ENCODE measurements around the gene PRKCZ.

- no peak for TF ChIP-seq CTCF (IDR thresholded peaks at IDR 0.05)
- no peak for TF ChIP-seq POLR2A (IDR thresholded peaks at IDR 0.05)
Observed at GRCh38 chr1:2054560-2054959, 4.3 kb downstream of the PRKCZ start.

Data from uterus (tissue), 2 donors.